MM.1S (cell line): ENCODE data around the gene TES.

Source experiments
- EZH2 ChIP-seq: fragments of 300-600 bp; sonication (generic); optimal IDR thresholded peaks from 2 replicates; pipeline ENCODE3; 2017; ENCODE audit warnings: low read depth, mild to moderate bottlenecking, antibody characterized with exemption, low read length, mixed read lengths
- EZH2phosphoT487 ChIP-seq: fragments of 300-600 bp; sonication (generic); IDR thresholded peaks from 2 replicates; pipeline ENCODE4 v1.6.1; 2018; ENCODE audit warnings: antibody characterized with exemption, low read length
- TF ChIP-seq, protein P1 (sequence below): fragments of 300-600 bp; sonication (generic); IDR thresholded peaks from 2 replicates; pipeline ENCODE4 v1.5.1; 2016; ENCODE audit warnings: antibody characterized with exemption, low read length, mixed read lengths

DNA sequence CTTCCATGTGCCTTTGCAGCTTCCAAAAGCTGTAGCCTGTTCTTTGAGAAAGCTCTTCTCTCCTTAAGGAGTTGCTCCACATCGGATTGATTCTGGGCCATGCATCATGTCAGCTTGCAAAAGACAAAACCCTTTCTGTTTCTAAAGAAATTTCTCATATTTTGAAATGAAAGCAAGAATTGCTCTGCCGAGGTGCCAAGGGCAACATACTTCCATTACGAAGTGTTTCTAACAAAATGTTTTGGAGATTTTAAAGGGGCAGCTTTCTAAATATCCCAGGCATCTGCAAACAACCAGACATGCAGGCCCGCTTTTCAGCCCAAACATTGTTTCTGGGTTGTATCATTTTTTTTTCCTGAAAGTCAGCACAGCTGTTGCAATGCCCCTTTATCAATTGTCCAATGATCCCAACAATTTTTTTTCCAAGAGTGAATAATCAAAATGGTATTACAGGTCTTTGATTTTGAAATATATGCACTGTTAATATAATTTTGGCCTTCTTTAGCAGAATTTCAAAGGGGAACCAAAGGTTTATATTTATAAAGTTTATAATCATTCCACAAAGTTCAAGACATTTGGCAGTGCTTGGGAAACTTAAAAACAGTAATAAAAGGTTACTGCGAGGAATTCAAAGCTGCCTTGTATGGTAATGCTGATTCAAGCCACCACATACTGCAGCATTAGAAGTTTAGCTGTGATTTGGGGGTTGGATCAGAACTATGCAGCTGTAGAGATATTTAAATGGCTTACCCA, 61.0 kb downstream of the TES start:
- TF ChIP-seq, protein P1, sequence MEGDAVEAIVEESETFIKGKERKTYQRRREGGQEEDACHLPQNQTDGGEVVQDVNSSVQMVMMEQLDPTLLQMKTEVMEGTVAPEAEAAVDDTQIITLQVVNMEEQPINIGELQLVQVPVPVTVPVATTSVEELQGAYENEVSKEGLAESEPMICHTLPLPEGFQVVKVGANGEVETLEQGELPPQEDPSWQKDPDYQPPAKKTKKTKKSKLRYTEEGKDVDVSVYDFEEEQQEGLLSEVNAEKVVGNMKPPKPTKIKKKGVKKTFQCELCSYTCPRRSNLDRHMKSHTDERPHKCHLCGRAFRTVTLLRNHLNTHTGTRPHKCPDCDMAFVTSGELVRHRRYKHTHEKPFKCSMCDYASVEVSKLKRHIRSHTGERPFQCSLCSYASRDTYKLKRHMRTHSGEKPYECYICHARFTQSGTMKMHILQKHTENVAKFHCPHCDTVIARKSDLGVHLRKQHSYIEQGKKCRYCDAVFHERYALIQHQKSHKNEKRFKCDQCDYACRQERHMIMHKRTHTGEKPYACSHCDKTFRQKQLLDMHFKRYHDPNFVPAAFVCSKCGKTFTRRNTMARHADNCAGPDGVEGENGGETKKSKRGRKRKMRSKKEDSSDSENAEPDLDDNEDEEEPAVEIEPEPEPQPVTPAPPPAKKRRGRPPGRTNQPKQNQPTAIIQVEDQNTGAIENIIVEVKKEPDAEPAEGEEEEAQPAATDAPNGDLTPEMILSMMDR: no peak
- TF ChIP-seq EZH2phosphoT487 (no peak), EZH2 (no peak)
